ENCODE data around the gene FAM149B1.
A peak's percentile ranks its signal among the peaks of the same experiment; 100 is the strongest.

FAM149B1 gene

GRCh38 chr10:73174148-73174925 lies 6.4 kb downstream of the FAM149B1 start:
- ATAC-seq, result no peak

- ATAC-seq, result no peak
Observed at GRCh38 chr10:73182568-73182967, 14.6 kb downstream of the FAM149B1 start.

- ATAC-seq, result no peak
Observed at GRCh38 chr10:73183667-73184281, 15.9 kb downstream of the FAM149B1 start.

GRCh38 chr10:73186266-73186665 lies 18.3 kb downstream of the FAM149B1 start:
- ATAC-seq, result no peak

- no peak for ATAC-seq
Observed at GRCh38 chr10:73190188-73190587, 22.3 kb downstream of the FAM149B1 start.

GRCh38 chr10:73205081-73205480 lies 37.2 kb downstream of the FAM149B1 start:
- no peak for ATAC-seq

- no peak for ATAC-seq
Observed at GRCh38 chr10:73205890-73206289, 38.0 kb downstream of the FAM149B1 start.

GRCh38 chr10:73206385-73206784 lies 38.5 kb downstream of the FAM149B1 start:
- no peak for ATAC-seq

- ATAC-seq, result no peak
Observed at GRCh38 chr10:73207883-73208282, 40.0 kb downstream of the FAM149B1 start.

GRCh38 chr10:73209705-73210104 lies 41.8 kb downstream of the FAM149B1 start:
- no peak for ATAC-seq

- ATAC-seq, result no peak
Observed at GRCh38 chr10:73210395-73211105, 42.6 kb downstream of the FAM149B1 start.

- ATAC-seq, result no peak
Observed at GRCh38 chr10:73211106-73211811, 43.3 kb downstream of the FAM149B1 start.

- no peak for ATAC-seq
Observed at GRCh38 chr10:73215749-73216148, 47.8 kb downstream of the FAM149B1 start.

- no peak for ATAC-seq
Observed at GRCh38 chr10:73217628-73218027, 49.7 kb downstream of the FAM149B1 start.

GRCh38 chr10:73218431-73219191 lies 50.7 kb downstream of the FAM149B1 start:
- no peak for ATAC-seq

- no peak for ATAC-seq
Observed at GRCh38 chr10:73219384-73219783, 51.5 kb downstream of the FAM149B1 start.

- ATAC-seq, result no peak
Observed at GRCh38 chr10:73220989-73221388, 53.1 kb downstream of the FAM149B1 start.

- peak in 1 of 2 donors; percentile 38 for ATAC-seq
Observed at GRCh38 chr10:73225518-73225917, 57.6 kb downstream of the FAM149B1 start.

- ATAC-seq, result no peak
Observed at GRCh38 chr10:73226663-73227062, 58.7 kb downstream of the FAM149B1 start.

GRCh38 chr10:73228247-73228646 lies 60.3 kb downstream of the FAM149B1 start:
- ATAC-seq, result no peak

- ATAC-seq, result no peak
Observed at GRCh38 chr10:73229567-73229966, 61.6 kb downstream of the FAM149B1 start.

- no peak for ATAC-seq
Observed at GRCh38 chr10:73232887-73233286, 65.0 kb downstream of the FAM149B1 start.

Measured in activated CD4-positive, CD25-positive, alpha-beta regulatory T cell treated with anti-CD3 and anti-CD28 coated beads, Interleukin-2, amount 50 U/mL, for 24 hours (primary cell).